ENCODE measurements around the gene PHLDA1.

PHLDA1 gene

GRCh38 chr12:76073561-76073960 is 42.0 kb upstream of the PHLDA1 start:
- no peak for DNase-seq (ENCODE audit: extremely low read depth, low read depth)
- no peak for TF ChIP-seq CTCF (IDR thresholded peaks at IDR 0.05; ENCODE audit: low read depth, low read length)

- DNase-seq (ENCODE audit: extremely low read depth, low read depth): no peak
These were observed 41.0 kb upstream of the PHLDA1 start for GRCh38 chr12:76072568-76072967.

GRCh38 chr12:76069339-76069738 is 37.8 kb upstream of the PHLDA1 start:
- TF ChIP-seq CTCF (IDR thresholded peaks at IDR 0.05; ENCODE audit: low read depth, low read length): no peak
- DNase-seq (ENCODE audit: extremely low read depth, low read depth): no peak

More at GRCh38 chr12:76072568-76072967, 41.0 kb upstream of the PHLDA1 start:
- no peak for TF ChIP-seq CTCF (IDR thresholded peaks at IDR 0.05; ENCODE audit: low read depth, low read length)

GRCh38 chr12:76065917-76066316 is 34.3 kb upstream of the PHLDA1 start:
- no peak for TF ChIP-seq CTCF (IDR thresholded peaks at IDR 0.05; ENCODE audit: low read depth, low read length)
- DNase-seq (ENCODE audit: extremely low read depth, low read depth): no peak

GRCh38 chr12:76064904-76065303 is 33.3 kb upstream of the PHLDA1 start:
- TF ChIP-seq CTCF (IDR thresholded peaks at IDR 0.05; ENCODE audit: low read depth, low read length): no peak
- DNase-seq (ENCODE audit: extremely low read depth, low read depth): no peak

GRCh38 chr12:76060111-76060510 is 28.5 kb upstream of the PHLDA1 start:
- TF ChIP-seq CTCF (IDR thresholded peaks at IDR 0.05; ENCODE audit: low read depth, low read length): no peak
- DNase-seq (ENCODE audit: extremely low read depth, low read depth): no peak

- no peak for DNase-seq (ENCODE audit: extremely low read depth, low read depth)
- TF ChIP-seq CTCF (IDR thresholded peaks at IDR 0.05; ENCODE audit: low read depth, low read length): no peak
These were observed 25.8 kb upstream of the PHLDA1 start for GRCh38 chr12:76057326-76057725.

All from AG09319 (cell line).